Right lobe of liver (tissue), 6 donors: Measurements from ENCODE around the gene ANKRD18A. TPM values are rescaled to one million over a fixed set of nuclear protein-coding genes. Genes with fewer than 3 reads are reported as not detected.

Experiments used
- ATAC-seq, 4 donors: fragments of 200-7000 bp; cut with Tn5 transposase; one replicate each; pipeline ENCODE4 v1.9.1; 2020; ENCODE audit warnings: mild to moderate bottlenecking in 4 of 4, moderate library complexity in 4 of 4
- DNase-seq, 3 donors: peaks; one replicate each; pipeline ENCODE4 v3.0.0-alpha.2; 2020
- H3K27ac ChIP-seq, 3 donors: fragments of 200-600 bp; one replicate each; pipeline ENCODE4 v1.8.0; 2022
- H3K27me3 ChIP-seq, 2 donors: fragments of 200-600 bp; one replicate each; pipeline ENCODE4 v1.8.0; 2022
- H3K36me3 ChIP-seq, 4 donors: fragments of 200-600 bp; sonication (generic) in 1 of 4; one replicate each; pipeline versions ENCODE4 v1.5.1 to v1.8.0; 2017 to 2022; ENCODE audit warnings: control low read depth in 1 of 4
- H3K4me1 ChIP-seq, 4 donors: fragments of 200-600 bp; sonication (generic) in 1 of 4; one replicate each; pipeline versions ENCODE4 v1.5.1 to v1.8.0; 2017 to 2022; ENCODE audit warnings: control low read depth in 1 of 4
- H3K4me3 ChIP-seq, 3 donors: fragments of 200-600 bp; one replicate each; pipeline ENCODE4 v1.8.0; 2022
- H3K9me3 ChIP-seq, 4 donors: fragments of 200-600 bp; sonication (generic) in 1 of 4; one replicate each; pipeline versions ENCODE4 v1.5.1 to v1.8.0; 2017 to 2022; ENCODE audit warnings: control low read depth in 1 of 4
- CTCF ChIP-seq, 4 donors: fragments of 200-600 bp in 3 of 4; fragments of 450-650 bp in 1 of 4; IDR thresholded peaks; one replicate each; pipeline versions ENCODE4 v1.5.1 to v1.8.0; 2016 to 2022; ENCODE audit warnings: antibody characterized with exemption in 4 of 4, mild to moderate bottlenecking in 2 of 4
- POLR2A ChIP-seq: fragments of 450-650 bp; IDR thresholded peaks from one replicate; pipeline ENCODE4 v1.6.1; 2017; ENCODE audit warnings: antibody characterized with exemption, mild to moderate bottlenecking
- WGBS: methylation state at CpG from one replicate; pipeline ENCODE4 v1.1.6; 2018; ENCODE audit warnings: low coverage, low lambda C conversion rate; ENCODE audit not compliant: insufficient coverage; ENCODE audit errors: missing lambda C conversion rate; 5-methylcytosine and 5-hydroxymethylcytosine counted together
- intact Hi-C, 2 donors: fragments of 100-400 bp; cut with DNase I; formaldehyde crosslinking; loops; one replicate each; pipeline versions ENCODE4 v1.11.2 to v1.14.1; 2022
- total RNA-seq, 6 experiments: library from RNA; depleted of rRNA in 2 of 6; stranded (reverse); fragments of >200 nt in 2 of 6; fragmentation: NEBNext Ultra II Directional in 3 of 6; extraction: Animal tissue kit (Norgen Biotek cat#: 25700) in 3 of 6; gene quantifications; one replicate each; pipeline versions ENCODE4 v1.1.0 to v1.2.4, GENCODE V29; 2016 to 2023
- donor health status: DM: no; HTN: yes; CAD: no.
- donor health status: DM: no; HTN: no; CAD: no.
- donor health status: DM: no; HTN: no; CAD: no.
- donor health status: DM: no; HTN: yes; CAD: no.
- donor health status: DM: no; HTN: yes; CAD: no.

ANKRD18A gene
- total RNA-seq, 6 experiments from 2014 or later = 0.87 to 4.5 (median 1.7) TPM

- Histone ChIP-seq H3K9me3 (no peaks in the 10 kb centered on the region), H3K27ac (no peak overlapping the region), H3K27me3 (no peaks in the 10 kb centered on the region), H3K4me1 (no peaks in the 10 kb centered on the region), H3K4me3 (no peak overlapping the region), H3K36me3 (no peaks in the 10 kb centered on the region)
- intact Hi-C loops = no loop called here
- DNase-seq (no peak), ATAC-seq (no peak)
- TF ChIP-seq CTCF (IDR thresholded peaks at IDR 0.05) (no peak), POLR2A (no peak)
These were observed 91.1 kb downstream of the ANKRD18A start for GRCh38 chr9:38529317-38529716.

GRCh38 chr9:38527503-38527902, 92.9 kb downstream of the ANKRD18A start:
- intact Hi-C loops = no loop called here
- no peak for ATAC-seq

GRCh38 chr9:38526591-38526990, 93.8 kb downstream of the ANKRD18A start:
- Histone ChIP-seq H3K27me3 (no peaks in the 10 kb centered on the region), H3K4me3 (no peak overlapping the region), H3K36me3 (no peaks in the 10 kb centered on the region), H3K4me1 (no peaks in the 10 kb centered on the region), H3K9me3 (no peaks in the 10 kb centered on the region), H3K27ac (no peak overlapping the region)
- DNase-seq = no peak
- TF ChIP-seq POLR2A (no peak), CTCF (IDR thresholded peaks at IDR 0.05) (no peak)
- intact Hi-C loops = no loop called here
- ATAC-seq = no peak
- 57% methylated on average over 24 of the region's 38 CpGs for WGBS

More at GRCh38 chr9:38527503-38527902, 92.9 kb downstream of the ANKRD18A start:
- Histone ChIP-seq H3K4me3 (no peak overlapping the region), H3K27ac (no peak overlapping the region), H3K4me1 (no peaks in the 10 kb centered on the region), H3K36me3 (no peaks in the 10 kb centered on the region), H3K27me3 (no peaks in the 10 kb centered on the region), H3K9me3 (no peaks in the 10 kb centered on the region)
- WGBS = 35% methylated on average over 8 of the region's 10 CpGs
- no peak for DNase-seq
- TF ChIP-seq CTCF (IDR thresholded peaks at IDR 0.05) = no peak
- TF ChIP-seq POLR2A = no peak

GRCh38 chr9:38523121-38523520, 97.3 kb downstream of the ANKRD18A start:
- Histone ChIP-seq H3K27ac (no peak overlapping the region), H3K27me3 (no peaks in the 10 kb centered on the region), H3K4me3 (no peak overlapping the region), H3K36me3 (no peaks in the 10 kb centered on the region), H3K4me1 (no peaks in the 10 kb centered on the region), H3K9me3 (no peaks in the 10 kb centered on the region)
- ATAC-seq (no peak), DNase-seq (no peak)
- 82% methylated on average over 4 of the region's 5 CpGs for WGBS
- intact Hi-C loops = no loop called here
- TF ChIP-seq POLR2A (no peak), CTCF (IDR thresholded peaks at IDR 0.05) (no peak)

GRCh38 chr9:38521762-38522161, 98.6 kb downstream of the ANKRD18A start:
- Histone ChIP-seq H3K4me1 (no peaks in the 10 kb centered on the region), H3K4me3 (no peak overlapping the region), H3K36me3 (no peaks in the 10 kb centered on the region), H3K27me3 (no peaks in the 10 kb centered on the region), H3K27ac (no peak overlapping the region), H3K9me3 (no peaks in the 10 kb centered on the region)
- intact Hi-C loops = no loop called here
- no peak for ATAC-seq
- WGBS = 84% methylated on average over 2 of the region's 2 CpGs
- no peak for DNase-seq
- no peak for TF ChIP-seq CTCF (IDR thresholded peaks at IDR 0.05)
- TF ChIP-seq POLR2A = no peak
